Caco-2 (cell line): ENCODE results near the gene MRPL49. TPM values are rescaled to one million over a fixed set of nuclear protein-coding genes. Genes with fewer than 3 reads are reported as not detected.

Experiments used
- BruUV-seq: library from RNA; stranded (reverse); fragments of 400-500 nt; replicated peaks from 2 replicates; lab custom pipeline; 2021; lab: Mats Ljungman, UMichigan
- CTCF ChIA-PET: fragments of 300-600 bp; sonication (Branson Sonifier 250); formaldehyde crosslinking; loops from one replicate; lab custom pipeline; 2022; ENCODE audit warnings: antibody characterized with exemption; lab: Charles Lee
- POLR2A ChIA-PET: fragments of 300-600 bp; sonication (Branson Sonifier 250); formaldehyde crosslinking; loops from one replicate; lab custom pipeline; 2022; ENCODE audit warnings: antibody characterized with exemption; lab: Charles Lee
- DNase-seq, 2 experiments: peaks; one replicate each; pipeline versions ENCODE4 v3.0.0 to v3.0.0-alpha.2; 2020 to 2022
- H3K27me3 ChIP-seq: replicated peaks from 2 replicates; pipeline ENCODE4 v1.6.0; 2011; ENCODE audit warnings: low read length; ENCODE audit not compliant: control insufficient read depth, insufficient read depth
- H3K36me3 ChIP-seq: 2 replicates; pipeline ENCODE4 v1.5.1; 2011; ENCODE audit warnings: low read length; ENCODE audit not compliant: control insufficient read depth, insufficient read depth
- H3K4me1 ChIP-seq: fragments of 250-450 bp; sonication (Bioruptor Pico); 2 replicates; pipeline ENCODE4 v1.5.1; 2020; ENCODE audit warnings: mild to moderate bottlenecking
- H3K4me3 ChIP-seq: 2 replicates; pipeline ENCODE4 v1.5.1; 2011; ENCODE audit warnings: low read depth, mild to moderate bottlenecking, control low read depth, low read length
- H3K9me3 ChIP-seq: fragments of 250-450 bp; sonication (Bioruptor Pico); 2 replicates; pipeline ENCODE4 v1.5.1; 2020; ENCODE audit warnings: mild to moderate bottlenecking, moderate library complexity
- H3K27ac Mint-ChIP-seq: one replicate; pipeline ENCODE4 v1.8.0; 2022; ENCODE audit warnings: mixed read lengths; ENCODE audit not compliant: unreplicated experiment
- H3K27me3 Mint-ChIP-seq: one replicate; pipeline ENCODE4 v1.8.0; 2022; ENCODE audit warnings: mixed read lengths; ENCODE audit not compliant: insufficient read depth, unreplicated experiment
- H3K36me3 Mint-ChIP-seq: one replicate; pipeline ENCODE4 v1.8.0; 2022; ENCODE audit warnings: mild to moderate bottlenecking, mixed read lengths; ENCODE audit not compliant: insufficient read depth, unreplicated experiment
- H3K4me1 Mint-ChIP-seq: one replicate; pipeline ENCODE4 v1.8.0; 2022; ENCODE audit warnings: low read depth, mixed read lengths; ENCODE audit not compliant: unreplicated experiment
- H3K4me3 Mint-ChIP-seq: one replicate; pipeline ENCODE4 v1.8.0; 2022; ENCODE audit warnings: mild to moderate bottlenecking, moderate library complexity, mixed read lengths; ENCODE audit not compliant: unreplicated experiment
- H3K9me3 Mint-ChIP-seq: one replicate; pipeline ENCODE4 v1.8.0; 2022; ENCODE audit warnings: mixed read lengths; ENCODE audit not compliant: unreplicated experiment
- CTCF ChIP-seq, 2 experiments: fragments of 200-600 bp in 1 of 2; IDR thresholded peaks; 1 replicate in 1 of 2; 2 replicates in 1 of 2; pipeline versions ENCODE4 v1.5.1 to v1.8.0; 2011 to 2022; ENCODE audit warnings: antibody characterized with exemption in 1 of 2, control low read depth in 1 of 2, inconsistent platforms in 1 of 2, low read depth in 1 of 2, low read length in 1 of 2, mild to moderate bottlenecking in 1 of 2, moderate library complexity in 1 of 2; ENCODE audit not compliant: insufficient read depth in 1 of 2, severe bottlenecking in 1 of 2, unreplicated experiment in 1 of 2
- intact Hi-C: fragments of 100-400 bp; cut with micrococcal nuclease; formaldehyde crosslinking; loops from one replicate; pipeline ENCODE4 v1.10.0; 2022; ENCODE audit not compliant: unreplicated experiment
- total RNA-seq: library from RNA; stranded (reverse); gene quantifications from 2 replicates; pipeline ENCODE4 v1.2.3, GENCODE V29; 2022

Gene MRPL49
- total RNA-seq, 1 experiment from 2014 or later = 95.1 TPM

DNA sequence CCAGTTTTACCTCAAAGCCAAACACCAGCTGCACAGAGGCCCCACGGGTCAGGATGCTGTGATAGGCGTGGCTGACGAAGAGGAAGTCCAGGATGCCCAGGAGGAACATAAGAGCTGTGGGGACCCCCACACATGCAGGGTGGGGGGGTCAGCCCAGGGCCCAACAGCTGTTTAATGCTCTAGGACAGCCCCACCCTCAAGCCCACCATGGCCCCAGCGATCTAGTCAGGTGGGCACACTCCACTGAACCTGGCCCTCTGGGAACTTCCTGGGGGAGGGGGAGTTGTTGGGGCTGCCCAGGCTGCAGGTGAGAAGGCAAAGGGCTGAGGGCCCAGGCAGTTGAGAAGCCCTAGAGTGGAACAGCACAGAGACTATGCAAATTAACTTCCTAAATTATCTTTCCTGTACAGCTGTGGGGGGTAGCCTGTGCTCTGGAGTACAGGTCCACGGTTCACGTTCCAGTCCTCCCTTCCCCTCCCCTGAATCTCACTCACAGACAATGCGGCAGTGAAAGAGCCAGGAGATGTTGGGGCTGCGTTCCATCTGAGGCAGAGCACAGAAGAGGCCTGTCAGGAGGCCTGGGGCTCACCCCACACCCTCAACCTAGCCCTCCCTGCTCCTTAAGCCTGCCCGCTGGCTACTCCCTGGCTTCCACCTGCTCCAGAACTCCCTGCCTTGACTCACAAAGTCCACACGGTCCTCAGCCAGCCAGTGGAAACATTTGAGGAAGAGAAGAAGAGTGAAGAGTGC is 10.3 kb downstream of the MRPL49 start:
- Mint-ChIP-seq H3K4me3 (peak overlapping the region; percentile 93), H3K4me1 (peaks cover 8% of the 10 kb centered on the region), H3K36me3 (peaks cover 62% of the 10 kb centered on the region), H3K9me3 (no peaks in the 10 kb centered on the region), H3K27ac (no peak overlapping the region), H3K27me3 (no peaks in the 10 kb centered on the region)
- intact Hi-C loops = no loop called here
- Histone ChIP-seq H3K36me3 (peaks cover 7% of the 10 kb centered on the region), H3K9me3 (no peaks in the 10 kb centered on the region), H3K27me3 (no peaks in the 10 kb centered on the region), H3K4me1 (0 out of 2 replicates have a peak, but pooled peaks cover 5% of the 10 kb centered on the region), H3K4me3 (no peak overlapping the region)
- no peak for DNase-seq
- BruUV-seq = no TSS peak
- CTCF ChIA-PET = no interaction called here
- TF ChIP-seq CTCF (IDR thresholded peaks at IDR 0.05; ENCODE audit: insufficient read depth in 1 of 2, low read depth in 1 of 2, low read length in 1 of 2, severe bottlenecking in 1 of 2, unreplicated experiment in 1 of 2) = no peak
- POLR2A ChIA-PET = interaction anchor here (0.5 to 2.1 kb wide), 2 partner anchors 10 to 827 kb away, joined by 4 to 10 read pairs; partner anchors contain the start of genes ESRRA, FAU and MRPL49

DNA sequence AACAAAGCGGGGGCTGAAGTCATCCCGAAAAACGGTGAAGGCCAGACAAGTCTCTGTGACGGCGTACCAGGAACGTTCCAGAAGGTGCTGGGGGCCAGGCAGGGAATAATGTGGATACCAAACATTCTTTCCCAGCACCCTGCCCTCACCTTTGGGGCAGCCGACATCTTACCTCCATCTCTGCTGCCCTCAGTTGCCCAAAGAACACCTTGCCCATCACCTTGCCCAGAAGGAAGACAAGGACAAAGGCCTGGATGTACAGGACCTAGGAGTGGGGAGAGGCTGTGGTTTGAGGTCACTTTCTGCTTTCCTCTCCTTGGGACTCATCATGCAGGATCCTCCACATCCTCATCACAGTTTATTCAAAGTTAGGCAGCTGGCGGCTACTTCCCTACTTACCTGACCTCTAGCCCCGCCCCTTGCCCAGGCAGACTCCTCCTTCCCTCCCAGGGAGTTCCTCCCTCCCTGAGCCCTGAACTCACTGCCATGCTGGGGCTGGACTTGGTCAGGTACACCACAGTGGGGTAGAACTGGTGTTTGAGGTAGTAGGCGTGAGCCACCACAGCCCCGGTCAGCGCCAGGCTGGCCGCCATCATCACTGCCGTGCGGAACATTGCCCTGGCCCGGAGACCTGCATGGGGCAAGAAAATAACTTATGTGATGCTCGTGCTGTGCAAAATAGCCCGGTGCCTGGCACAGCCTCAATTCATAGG is 11.0 kb downstream of the MRPL49 start:
- peaks cover 8% of the 10 kb centered on the region for H3K4me1 Mint-ChIP-seq
- TF ChIP-seq CTCF (IDR thresholded peaks at IDR 0.05; ENCODE audit: insufficient read depth in 1 of 2, low read depth in 1 of 2, low read length in 1 of 2, severe bottlenecking in 1 of 2, unreplicated experiment in 1 of 2) = no peak
- intact Hi-C loops = no loop called here
- CTCF ChIA-PET = interaction anchor here (0.6 to 2.5 kb wide), 2 partner anchors 11 to 394 kb away, joined by 5 to 11 read pairs; partner anchors contain the start of genes FAU and MRPL49
- POLR2A ChIA-PET = interaction anchor here (2.7 kb wide), 1 partner anchor 11 kb away, joined by 48 read pairs; the partner anchor contains the start of genes FAU and MRPL49
- peak overlapping the region; percentile 93 for H3K4me3 Mint-ChIP-seq
- no peaks in the 10 kb centered on the region for H3K27me3 ChIP-seq
- no peaks in the 10 kb centered on the region for H3K27me3 Mint-ChIP-seq
- no TSS peak for BruUV-seq
- no peaks in the 10 kb centered on the region for H3K9me3 Mint-ChIP-seq
- 0 out of 2 replicates have a peak, but pooled peaks cover 5% of the 10 kb centered on the region for H3K4me1 ChIP-seq
- DNase-seq = peak; percentile 78 to 79
- peaks cover 7% of the 10 kb centered on the region for H3K36me3 ChIP-seq
- H3K36me3 Mint-ChIP-seq = peaks cover 54% of the 10 kb centered on the region
- H3K9me3 ChIP-seq = no peaks in the 10 kb centered on the region
- peak overlapping the region; percentile 99 for H3K4me3 ChIP-seq
- peak overlapping the region; percentile 100 for H3K27ac Mint-ChIP-seq

- no peaks in the 10 kb centered on the region for H3K9me3 ChIP-seq
- POLR2A ChIA-PET = interaction anchor here (2.7 kb wide), 1 partner anchor 12 kb away, joined by 48 read pairs; the partner anchor contains the start of genes FAU and MRPL49
- peak overlapping the region; percentile 93 for H3K4me3 Mint-ChIP-seq
These were observed 11.6 kb downstream of the MRPL49 start for GRCh38 chr11:65133724-65134123.

More at GRCh38 chr11:65133724-65134123, 11.6 kb downstream of the MRPL49 start:
- CTCF ChIA-PET = interaction anchor here (0.6 to 2.5 kb wide), 2 partner anchors 12 to 394 kb away, joined by 5 to 11 read pairs; partner anchors contain the start of genes FAU and MRPL49
- H3K27ac Mint-ChIP-seq = peak overlapping the region; percentile 100
- peaks cover 8% of the 10 kb centered on the region for H3K4me1 Mint-ChIP-seq
- DNase-seq = no peak
- H3K9me3 Mint-ChIP-seq = no peaks in the 10 kb centered on the region
- H3K36me3 Mint-ChIP-seq = peaks cover 49% of the 10 kb centered on the region
- no peaks in the 10 kb centered on the region for H3K27me3 ChIP-seq
- no peaks in the 10 kb centered on the region for H3K27me3 Mint-ChIP-seq
- peak overlapping the region; percentile 99 for H3K4me3 ChIP-seq
- H3K36me3 ChIP-seq = peaks cover 7% of the 10 kb centered on the region
- intact Hi-C loops = no loop called here
- no peak for TF ChIP-seq CTCF (IDR thresholded peaks at IDR 0.05; ENCODE audit: insufficient read depth in 1 of 2, low read depth in 1 of 2, low read length in 1 of 2, severe bottlenecking in 1 of 2, unreplicated experiment in 1 of 2)
- BruUV-seq = TSS peak; percentile 42
- H3K4me1 ChIP-seq = 0 out of 2 replicates have a peak, but pooled peaks cover 5% of the 10 kb centered on the region
